ENCODE measurements around the gene TAB2. TPM values are rescaled to one million over a fixed set of nuclear protein-coding genes. Genes with fewer than 3 reads are reported as not detected.
"Not testable (repeated sequence)": the region's sequence is repeated elsewhere in the genome, so short reads cannot be mapped to it uniquely, and the experiment has no call there.

Gene TAB2
- total RNA-seq, 1 donor from 2014 or later, result 69.0 TPM

GRCh38 chr6:149458196-149458595 lies 140.7 kb downstream of the TAB2 start:
- ChIA-PET POLR2A (no interaction called here), CTCF (interaction anchor here (0.8 kb wide), 1 partner anchor 26 kb away, joined by 4 read pairs; no protein-coding TSS in a partner anchor)
- H3K36me3 Mint-ChIP-seq (ENCODE audit: low read depth), result peaks cover 94% of the 10 kb centered on the region
- H3K9me3 Mint-ChIP-seq, result no peaks in the 10 kb centered on the region
- TF ChIP-seq, protein P1, sequence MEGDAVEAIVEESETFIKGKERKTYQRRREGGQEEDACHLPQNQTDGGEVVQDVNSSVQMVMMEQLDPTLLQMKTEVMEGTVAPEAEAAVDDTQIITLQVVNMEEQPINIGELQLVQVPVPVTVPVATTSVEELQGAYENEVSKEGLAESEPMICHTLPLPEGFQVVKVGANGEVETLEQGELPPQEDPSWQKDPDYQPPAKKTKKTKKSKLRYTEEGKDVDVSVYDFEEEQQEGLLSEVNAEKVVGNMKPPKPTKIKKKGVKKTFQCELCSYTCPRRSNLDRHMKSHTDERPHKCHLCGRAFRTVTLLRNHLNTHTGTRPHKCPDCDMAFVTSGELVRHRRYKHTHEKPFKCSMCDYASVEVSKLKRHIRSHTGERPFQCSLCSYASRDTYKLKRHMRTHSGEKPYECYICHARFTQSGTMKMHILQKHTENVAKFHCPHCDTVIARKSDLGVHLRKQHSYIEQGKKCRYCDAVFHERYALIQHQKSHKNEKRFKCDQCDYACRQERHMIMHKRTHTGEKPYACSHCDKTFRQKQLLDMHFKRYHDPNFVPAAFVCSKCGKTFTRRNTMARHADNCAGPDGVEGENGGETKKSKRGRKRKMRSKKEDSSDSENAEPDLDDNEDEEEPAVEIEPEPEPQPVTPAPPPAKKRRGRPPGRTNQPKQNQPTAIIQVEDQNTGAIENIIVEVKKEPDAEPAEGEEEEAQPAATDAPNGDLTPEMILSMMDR (IDR thresholded peaks at IDR 0.05), result no peak
- no peaks in the 10 kb centered on the region for H3K27me3 Mint-ChIP-seq
- no peak overlapping the region for H3K27ac Mint-ChIP-seq
- intact Hi-C loops (cut with micrococcal nuclease), result no loop called here
- no peak overlapping the region for H3K4me3 Mint-ChIP-seq
- H3K4me1 Mint-ChIP-seq, result peaks cover 33% of the 10 kb centered on the region
- DNase-seq, result no peak
- no peak for ATAC-seq (ENCODE audit: low read depth)

- CTCF ChIA-PET, result interaction anchor here (0.8 kb wide), 1 partner anchor 26 kb away, joined by 4 read pairs; no protein-coding TSS in a partner anchor
- TF ChIP-seq, protein P1 (IDR thresholded peaks at IDR 0.05), result no peak
- ATAC-seq (ENCODE audit: low read depth) (no peak), DNase-seq (no peak)
- POLR2A ChIA-PET, result no interaction called here
- peaks cover 36% of the 10 kb centered on the region for H3K4me1 Mint-ChIP-seq
- no peaks in the 10 kb centered on the region for H3K27me3 Mint-ChIP-seq
- H3K36me3 Mint-ChIP-seq (ENCODE audit: low read depth), result peaks cover 94% of the 10 kb centered on the region
- no peak overlapping the region for H3K27ac Mint-ChIP-seq
- H3K9me3 Mint-ChIP-seq, result no peaks in the 10 kb centered on the region
- intact Hi-C loops (cut with micrococcal nuclease), result no loop called here
- H3K4me3 Mint-ChIP-seq, result no peak overlapping the region
Observed at GRCh38 chr6:149458806-149459205, 141.3 kb downstream of the TAB2 start.

GRCh38 chr6:149459761-149460160 lies 142.2 kb downstream of the TAB2 start:
- CTCF ChIA-PET, result no interaction called here
- intact Hi-C loops (cut with micrococcal nuclease), result no loop called here

DNA sequence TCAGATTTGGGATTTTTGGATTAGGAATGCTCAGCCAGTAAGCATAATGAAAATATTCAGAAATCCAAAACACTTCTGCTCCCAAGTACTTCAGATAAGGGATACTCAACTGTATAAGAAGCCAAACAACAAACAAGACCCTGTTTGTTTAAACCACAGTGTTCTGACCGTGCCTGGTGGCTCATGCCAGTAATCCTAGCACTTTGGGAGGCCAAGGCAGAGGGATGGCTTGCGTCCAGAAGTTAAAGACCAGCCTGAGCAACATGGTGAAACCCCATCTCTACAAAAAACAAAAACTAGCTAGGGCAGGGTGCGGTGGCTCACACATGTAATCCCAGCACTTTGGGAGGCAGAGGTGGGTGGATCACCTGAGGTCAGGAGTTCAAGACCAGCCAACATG lies 142.7 kb downstream of the TAB2 start:
- H3K27ac Mint-ChIP-seq; H3K9me3 Mint-ChIP-seq; intact Hi-C loops (cut with micrococcal nuclease); DNase-seq; ATAC-seq (ENCODE audit: low read depth); POLR2A ChIA-PET; H3K4me3 Mint-ChIP-seq; H3K27me3 Mint-ChIP-seq: not testable (repeated sequence)
- Mint-ChIP-seq H3K36me3 (ENCODE audit: low read depth) (peaks cover 94% of the 10 kb centered on the region), H3K4me1 (peaks cover 47% of the 10 kb centered on the region)
- CTCF ChIA-PET, result interaction anchor here (1.3 kb wide), 1 partner anchor 25 kb away, joined by 3 read pairs; the partner anchor contains the start of gene ZC3H12D

More at GRCh38 chr6:149459761-149460160, 142.2 kb downstream of the TAB2 start:
- Mint-ChIP-seq H3K4me3 (no peak overlapping the region), H3K27ac (no peak overlapping the region), H3K36me3 (ENCODE audit: low read depth) (peaks cover 95% of the 10 kb centered on the region), H3K4me1 (peaks cover 46% of the 10 kb centered on the region), H3K27me3 (no peaks in the 10 kb centered on the region), H3K9me3 (no peaks in the 10 kb centered on the region)
- DNase-seq (no peak), ATAC-seq (ENCODE audit: low read depth) (no peak)
- POLR2A ChIA-PET, result no interaction called here
- TF ChIP-seq, protein P1 (IDR thresholded peaks at IDR 0.05), result no peak

Other genes with a start within 250 kb of the TAB2 start
- gene SUMO4, start 82.5 kb downstream of the TAB2 start, total RNA-seq, result 6.7 and 7.9 TPM in 2 replicates
- gene ZC3H12D, start 167.3 kb downstream of the TAB2 start, total RNA-seq, result 184 and 225 TPM in 2 replicates
- 20.9 and 24.0 TPM in 2 replicates for gene PPIL4, start 228.3 kb downstream of the TAB2 start, total RNA-seq
- gene GINM1, start 248.7 kb downstream of the TAB2 start, total RNA-seq, result 15.4 and 18.0 TPM in 2 replicates